GDM1 (cell line): ENCODE data around the gene FOXP4.

Source experiments
- DNase-seq: peaks from one replicate; lab custom pipeline; 2025; lab: John Stamatoyannopoulos, UW

FOXP4 gene

DNA sequence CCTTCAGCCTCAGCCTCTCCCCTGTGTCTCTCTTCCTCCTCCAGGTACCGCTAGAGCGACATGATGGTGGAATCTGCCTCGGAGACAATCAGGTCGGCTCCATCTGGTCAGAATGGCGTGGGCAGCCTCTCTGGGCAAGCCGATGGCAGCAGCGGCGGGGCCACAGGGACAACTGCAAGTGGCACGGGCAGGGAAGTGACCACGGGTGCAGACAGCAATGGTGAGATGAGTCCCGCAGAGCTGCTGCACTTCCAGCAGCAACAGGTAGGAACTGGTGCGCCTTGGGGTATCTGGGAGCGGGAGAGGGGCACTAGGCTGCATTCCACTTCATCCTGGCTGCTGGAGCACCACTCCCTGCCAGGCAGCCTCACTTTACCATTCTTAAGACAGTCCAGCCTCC, 19.5 kb downstream of the FOXP4 start:
- no peak for DNase-seq

DNA sequence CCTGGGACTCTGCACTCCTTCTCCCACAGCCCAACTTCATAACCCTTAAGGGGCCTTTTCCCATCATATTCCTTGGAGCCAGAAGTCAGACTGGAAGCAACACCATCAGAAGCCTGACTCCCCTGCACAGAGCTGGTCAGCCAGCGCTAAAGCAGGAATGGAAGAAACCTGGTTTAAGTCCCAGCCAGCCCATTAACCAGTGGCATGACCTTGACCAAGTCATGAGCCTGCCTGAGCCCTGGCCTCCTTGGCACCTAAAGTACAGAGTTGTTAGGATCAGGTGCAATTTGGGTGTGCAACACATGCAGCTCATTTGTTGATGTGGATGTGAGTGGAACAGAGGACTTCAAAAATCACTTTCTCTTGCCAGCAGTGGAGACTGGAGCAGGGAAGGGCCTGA, 20.8 kb downstream of the FOXP4 start:
- no peak for DNase-seq

DNA sequence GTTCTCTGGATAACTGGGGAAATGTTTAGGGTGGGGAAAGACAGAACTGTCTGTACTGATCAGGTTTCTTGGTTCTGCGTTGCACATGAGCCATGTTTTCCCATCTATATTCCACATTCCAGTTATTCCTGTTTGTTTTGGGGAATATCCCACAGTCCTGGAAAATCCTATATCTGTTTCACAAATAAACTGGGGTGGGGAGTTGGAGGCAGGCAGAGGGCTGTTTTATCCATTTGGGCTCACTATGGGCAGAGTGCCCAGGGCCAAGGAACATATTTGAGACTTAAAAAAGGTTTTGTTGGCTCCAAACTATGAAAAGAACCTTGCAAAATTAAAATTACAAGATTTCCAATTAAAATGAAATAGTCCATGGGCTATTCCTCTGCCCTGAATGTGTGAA, 21.5 kb downstream of the FOXP4 start:
- DNase-seq: no peak

DNA sequence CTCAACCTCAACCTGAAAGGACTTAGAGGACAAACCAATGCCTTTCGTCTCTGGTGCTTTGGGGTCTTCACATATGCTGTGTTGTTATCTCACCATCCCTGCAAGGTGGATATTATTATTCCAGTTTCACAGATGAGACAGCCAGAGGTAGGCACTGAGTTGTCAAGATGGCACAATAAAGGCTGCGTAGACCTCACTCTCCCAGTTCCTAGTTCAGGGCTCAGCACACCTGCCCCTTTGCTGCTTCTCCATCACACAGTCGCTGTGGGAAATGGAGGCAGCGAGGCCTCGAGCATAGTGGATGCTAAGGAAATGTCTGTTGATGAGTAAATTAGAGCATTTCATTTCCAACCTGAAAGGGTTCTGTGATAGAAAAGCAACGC, 22.0 kb downstream of the FOXP4 start:
- no peak for DNase-seq

DNA sequence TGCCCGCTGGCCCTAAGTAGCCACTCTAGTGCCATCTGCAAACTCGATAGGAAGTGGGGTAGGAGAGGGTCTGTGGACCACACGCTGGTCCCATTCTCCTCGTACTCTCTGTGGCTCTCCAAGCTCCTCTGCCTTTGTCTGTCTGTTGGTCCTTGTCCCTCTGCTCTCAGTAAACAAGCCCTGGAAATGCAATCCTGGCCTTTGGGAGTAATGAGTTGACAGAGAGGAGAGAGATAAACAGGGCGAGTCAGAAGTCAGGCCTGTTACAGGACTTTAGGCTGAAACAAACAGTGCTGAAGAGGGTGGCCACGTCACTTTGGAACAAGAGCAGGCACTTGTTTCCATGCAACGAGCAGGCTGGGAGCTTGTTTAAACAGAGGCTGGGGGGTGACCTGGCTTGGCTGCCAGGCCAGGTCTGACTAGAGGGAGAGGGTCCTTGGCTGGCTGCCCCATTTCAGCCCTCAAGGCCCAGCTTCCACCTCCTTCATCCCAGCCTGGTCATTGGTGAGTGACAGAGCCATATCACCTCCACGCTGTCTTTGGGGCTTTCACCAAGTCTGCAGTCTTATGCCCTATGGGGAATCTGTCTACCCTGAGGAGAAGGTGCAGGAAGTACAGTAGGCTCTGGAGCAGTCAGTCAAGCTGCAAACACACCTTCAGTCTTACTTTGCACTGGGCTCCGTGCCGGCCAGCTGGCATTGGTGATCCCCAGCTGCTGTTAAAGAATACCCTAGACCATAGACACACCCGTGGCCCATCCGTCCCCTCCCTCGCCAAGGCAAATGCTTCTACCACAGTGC, 22.6 kb downstream of the FOXP4 start:
- no peak for DNase-seq

DNA sequence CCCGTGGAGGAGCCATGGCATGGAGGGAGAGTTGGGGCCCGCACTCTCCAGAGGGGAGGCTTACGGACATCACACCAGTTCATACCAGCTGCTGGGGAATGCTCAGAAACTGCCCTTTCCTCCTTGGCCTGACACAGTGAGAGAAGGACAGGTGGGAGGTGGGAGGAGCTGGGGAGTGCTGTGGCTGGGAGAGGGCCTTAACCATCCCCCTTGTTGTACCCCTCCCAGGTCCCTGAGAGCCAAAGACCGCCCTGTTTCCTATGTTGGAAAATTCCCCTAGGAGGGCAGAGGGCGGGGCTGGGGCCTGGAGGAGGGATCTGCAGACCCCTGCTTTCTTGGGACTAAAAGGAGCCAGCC, 24.1 kb downstream of the FOXP4 start:
- DNase-seq: no peak

DNA sequence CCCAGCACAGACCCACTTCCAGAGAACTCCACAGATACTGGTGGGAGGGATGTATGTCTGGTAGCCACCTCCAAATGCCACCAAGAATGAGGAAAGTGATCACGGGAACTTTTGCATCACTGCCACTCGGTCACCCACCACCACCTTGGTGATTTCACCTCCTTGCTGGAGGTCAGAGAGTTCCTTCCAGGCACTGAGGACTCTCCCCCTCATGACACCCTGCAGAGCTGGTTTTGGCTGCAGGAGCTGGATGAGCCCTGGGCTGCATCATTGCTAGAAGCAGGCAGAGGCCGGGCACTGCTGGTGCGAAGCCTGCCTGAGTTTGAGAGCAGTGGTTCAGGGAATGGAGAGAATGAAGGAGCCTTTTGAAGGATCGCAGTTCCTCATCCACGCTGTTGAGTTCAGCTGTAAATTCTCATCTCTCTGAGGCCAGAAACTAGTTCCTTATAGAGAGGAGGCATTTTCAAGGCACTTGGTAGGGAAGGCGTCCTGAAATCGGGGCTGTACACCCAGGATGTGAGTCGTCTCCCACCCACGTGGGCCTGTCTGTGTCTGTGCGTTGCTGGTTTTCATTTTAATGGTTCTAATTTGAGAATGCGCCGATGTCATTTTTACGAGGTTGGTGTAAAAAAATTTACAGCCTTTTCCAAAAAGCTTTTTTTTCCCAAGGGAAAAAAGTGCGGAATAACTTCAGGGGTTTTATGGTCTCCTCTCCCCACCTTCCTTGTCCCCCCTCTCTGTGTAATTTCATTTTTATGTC, 25.0 kb downstream of the FOXP4 start:
- no peak for DNase-seq

DNA sequence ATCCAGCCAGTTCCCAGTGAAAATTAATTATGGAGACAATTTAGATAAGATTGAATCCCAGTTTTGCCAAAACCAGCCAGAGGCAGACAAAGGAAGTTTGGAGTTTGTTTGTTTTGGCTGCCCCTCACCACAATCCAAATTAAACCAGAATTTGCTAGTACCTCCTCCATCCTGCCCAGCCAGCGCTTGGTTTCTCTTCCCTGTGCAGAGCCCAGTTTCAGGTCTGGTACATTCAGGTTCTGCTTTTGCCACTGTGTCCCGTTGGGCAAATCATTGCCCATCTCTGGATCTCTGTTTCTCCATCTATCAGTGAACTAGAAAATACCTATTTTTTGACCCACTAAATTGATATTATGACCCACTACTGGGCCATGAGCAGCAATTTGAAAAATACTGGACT, 26.4 kb downstream of the FOXP4 start:
- no peak for DNase-seq

DNA sequence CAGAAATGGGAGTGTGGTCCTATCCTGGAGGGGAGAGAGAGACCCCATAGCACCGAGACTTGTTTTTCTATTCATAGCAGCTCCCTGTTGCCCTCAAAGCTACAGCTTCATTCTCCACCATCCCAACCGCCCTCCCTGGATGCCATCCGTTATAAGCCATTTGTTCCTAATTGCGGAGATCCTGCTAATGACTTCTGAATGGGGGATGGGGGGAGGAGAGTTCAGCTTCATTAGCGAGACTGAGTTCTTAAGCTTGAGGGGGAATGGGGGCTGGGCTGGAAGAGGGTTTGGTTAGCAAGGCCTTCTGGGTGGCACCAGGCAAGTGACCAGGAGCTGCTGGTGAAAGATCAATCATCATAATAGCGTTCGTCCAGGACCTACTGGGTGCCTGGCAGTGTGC, 27.1 kb downstream of the FOXP4 start:
- DNase-seq: no peak

DNA sequence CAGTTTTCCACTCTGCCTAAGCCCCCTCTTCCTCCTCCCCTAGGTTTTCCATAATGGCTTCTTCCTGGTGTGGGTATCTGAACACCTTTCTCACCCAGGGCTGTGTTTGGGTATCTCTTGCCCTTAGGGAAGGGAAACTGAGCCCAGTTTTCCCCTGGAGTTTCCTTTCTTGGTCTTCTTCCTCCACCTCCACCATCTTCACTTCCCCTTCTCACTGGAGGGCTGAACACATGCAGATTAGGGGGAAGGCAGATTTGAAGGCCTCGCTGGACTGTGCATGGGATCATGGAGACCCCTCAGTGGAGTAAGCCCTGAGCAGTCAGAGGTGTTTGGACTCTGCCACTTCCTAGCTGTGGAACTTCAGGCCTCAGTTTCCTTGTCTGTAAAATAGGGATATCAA, 27.8 kb downstream of the FOXP4 start:
- DNase-seq: no peak

DNA sequence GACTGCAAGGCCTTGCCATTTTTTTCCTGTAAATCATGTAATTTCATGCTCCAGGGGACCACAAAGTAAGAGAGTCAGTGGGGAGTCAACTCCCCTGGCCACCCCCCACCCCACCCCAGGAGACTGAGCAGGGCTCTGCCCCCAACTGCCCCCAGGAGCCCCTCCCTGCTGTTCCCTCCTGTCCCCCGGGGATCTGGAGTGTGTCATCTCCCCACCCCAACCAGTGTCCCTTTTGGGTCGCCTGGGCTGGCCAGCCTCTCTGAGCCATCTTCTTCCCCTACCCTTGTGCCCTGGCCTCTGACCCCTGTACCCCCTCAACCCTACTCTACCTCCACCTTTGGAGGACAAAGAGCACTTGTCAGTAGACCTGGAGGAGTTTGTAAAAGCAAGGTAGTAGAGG, 29.4 kb downstream of the FOXP4 start:
- no peak for DNase-seq

DNA sequence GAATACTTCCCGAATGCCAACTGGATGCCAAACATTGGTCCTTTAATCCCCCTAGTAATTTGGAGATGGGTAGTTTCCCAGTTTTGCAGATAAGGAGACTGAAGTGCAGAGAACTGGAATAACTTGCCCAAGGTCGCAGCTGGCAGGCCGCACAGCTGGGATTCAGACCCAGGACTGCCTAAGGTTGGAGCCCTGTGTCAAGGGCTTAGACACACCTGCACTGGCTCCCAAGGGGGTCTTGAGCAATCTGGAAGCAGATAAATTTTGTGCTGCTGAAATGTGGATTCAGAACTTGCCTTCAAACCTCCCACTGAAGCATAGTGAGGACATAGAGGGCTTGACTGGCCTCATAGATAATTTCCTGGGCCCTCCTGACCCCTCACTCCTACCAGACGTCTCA, 30.5 kb downstream of the FOXP4 start:
- no peak for DNase-seq

DNA sequence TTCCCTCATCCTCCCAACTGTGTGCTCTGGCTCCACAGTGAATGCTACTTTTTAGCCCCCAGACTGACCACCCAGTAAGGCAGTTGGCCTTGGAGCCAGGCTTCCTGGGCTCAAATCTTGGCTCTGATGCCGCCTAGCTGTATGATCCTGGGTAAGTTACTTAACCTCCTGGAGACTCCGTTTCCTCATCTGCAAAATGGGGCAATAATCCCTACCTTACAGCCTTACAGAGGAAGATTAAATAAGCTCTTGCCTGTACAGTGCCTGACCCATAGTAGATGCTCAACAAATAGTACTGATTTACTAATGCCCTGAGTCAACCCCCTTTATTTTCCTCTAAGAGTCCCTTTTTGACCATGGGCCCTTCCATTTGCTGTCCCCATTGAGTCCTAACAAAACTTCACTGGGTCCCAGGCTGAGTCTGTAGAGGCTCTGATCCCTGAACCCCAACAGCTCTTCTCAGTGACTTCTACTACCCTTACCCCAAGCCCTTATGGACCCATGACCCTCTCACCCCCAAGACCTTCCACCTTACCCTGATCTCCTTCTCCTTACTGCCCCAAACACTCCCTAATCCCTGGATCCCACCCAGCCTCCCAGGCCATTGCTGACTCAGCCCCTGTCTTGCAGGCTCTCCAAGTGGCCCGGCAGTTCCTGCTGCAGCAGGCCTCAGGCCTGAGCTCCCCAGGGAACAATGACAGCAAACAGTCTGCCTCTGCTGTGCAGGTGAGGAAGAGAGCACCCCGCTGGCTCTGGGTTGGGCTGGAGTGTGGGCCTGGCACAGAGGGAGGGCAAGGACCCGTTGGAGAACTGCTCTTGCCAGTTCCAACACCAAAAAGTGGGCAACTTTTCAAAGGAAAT, 31.4 kb downstream of the FOXP4 start:
- no peak for DNase-seq

DNA sequence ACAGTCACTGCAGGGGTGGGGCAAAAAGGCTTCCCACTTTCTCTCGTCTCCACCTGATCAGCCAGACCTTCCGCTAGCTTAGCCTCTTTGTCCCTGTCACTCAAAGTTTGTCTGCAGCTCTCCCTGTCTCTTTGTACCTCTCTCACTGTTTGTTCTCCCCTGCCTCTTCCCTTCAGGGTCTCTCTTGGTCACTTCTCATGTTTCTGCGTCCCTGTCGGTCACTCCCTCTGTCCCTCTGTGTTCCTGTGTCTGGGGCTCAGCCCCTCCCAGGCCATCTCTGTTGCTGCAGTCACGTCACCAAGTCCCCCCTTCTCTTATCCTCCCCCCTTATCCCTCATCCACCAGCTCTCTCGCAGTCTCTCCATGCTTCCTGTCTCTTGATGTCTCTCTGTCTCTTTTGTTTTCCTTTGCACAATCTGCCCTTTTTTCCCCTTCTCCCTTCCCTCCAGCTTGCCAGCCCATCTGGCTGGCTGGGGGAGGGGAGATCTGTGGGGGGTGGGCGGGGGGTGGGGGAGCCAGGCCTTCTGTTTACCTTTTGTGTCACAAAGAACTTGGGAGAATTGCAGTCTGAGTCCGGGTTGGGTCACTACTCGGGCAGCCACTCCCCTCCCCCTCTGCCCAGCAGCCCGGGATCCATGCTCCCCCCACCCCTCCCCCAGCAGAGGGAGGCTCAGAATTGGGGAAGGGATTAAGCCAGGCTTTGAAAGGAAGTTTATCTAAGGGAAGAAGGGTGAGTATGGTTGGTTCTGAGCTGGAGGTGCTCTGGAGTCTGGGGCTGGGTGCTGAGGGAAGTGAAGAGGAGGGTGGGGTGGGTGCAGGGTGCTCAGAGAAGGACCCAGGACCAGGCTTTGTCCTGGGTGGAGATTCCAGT, 32.3 kb downstream of the FOXP4 start:
- peak; percentile 58 for DNase-seq

DNA sequence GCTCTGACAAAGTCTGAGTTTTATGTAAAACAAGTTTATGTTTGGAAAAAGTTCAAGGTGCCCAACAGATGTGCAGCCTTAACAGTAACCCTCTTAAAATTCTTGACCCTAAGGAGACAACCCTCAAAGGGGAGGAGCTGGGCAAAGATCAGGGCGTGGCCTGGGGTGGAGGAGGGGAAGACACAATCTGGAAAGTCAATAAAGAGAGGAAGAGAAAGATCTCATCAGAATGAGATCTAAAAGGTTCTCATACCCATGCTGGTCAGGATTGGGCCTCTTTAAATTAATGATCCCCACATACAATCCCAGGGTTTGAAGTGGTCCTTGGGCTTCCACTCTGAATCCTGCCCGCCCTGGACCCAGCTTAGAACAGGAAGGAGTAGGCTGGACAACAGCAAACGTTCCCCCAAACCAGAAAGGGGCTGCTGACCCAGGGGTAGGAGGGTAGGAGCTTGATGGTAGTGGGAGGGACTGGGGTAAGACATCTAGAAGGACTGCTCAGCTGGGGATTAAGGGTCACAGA, 33.0 kb downstream of the FOXP4 start:
- DNase-seq: no peak

DNA sequence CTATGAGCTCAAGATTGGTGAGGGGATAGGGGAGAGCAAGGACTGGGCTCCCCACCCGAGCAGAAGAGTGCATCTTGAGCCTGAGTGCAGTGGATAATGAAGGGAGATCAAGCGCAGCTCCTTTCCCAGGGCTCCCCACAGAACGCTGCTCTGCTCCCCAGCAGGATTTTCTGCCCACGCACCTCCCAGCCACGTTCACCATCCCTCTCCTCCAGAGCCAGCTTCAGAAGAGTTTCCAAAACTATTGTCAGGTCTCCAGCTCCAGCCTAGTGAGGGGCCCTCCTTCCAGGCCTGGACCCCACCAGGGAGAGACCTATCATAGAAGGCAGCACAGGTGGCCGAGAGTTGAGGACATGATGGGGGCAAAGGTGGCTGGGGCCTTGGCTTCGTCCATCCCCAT, 34.5 kb downstream of the FOXP4 start:
- no peak for DNase-seq

DNA sequence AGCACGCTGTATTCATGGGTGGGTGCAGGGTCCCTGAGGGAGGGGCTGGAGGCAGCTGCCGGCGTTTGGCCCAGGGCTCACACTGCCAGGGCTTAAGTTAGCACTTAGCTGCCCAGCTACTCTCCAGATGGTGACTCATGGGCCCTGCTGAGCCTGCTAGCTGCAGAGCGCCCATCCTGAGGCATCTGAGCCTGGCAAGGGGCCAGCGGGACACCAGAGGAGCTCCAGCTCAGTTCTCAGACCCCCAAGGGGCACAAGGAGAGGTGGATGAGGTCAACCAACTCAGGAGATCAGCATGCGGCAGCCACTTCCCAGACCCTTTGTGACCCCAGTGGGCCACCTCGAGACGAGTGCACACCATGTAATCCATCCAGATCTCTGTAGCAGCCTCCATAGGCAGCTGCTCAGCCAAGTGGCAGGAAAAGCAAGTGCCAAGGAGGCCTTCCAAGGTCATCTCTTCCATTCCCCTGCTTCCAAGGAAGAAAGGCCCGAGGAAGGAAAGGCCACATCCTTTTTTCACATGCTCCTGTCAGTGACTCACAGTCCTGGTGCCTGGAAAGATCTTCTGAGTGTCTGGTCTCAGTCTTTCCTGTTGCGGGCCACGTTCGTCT, 35.3 kb downstream of the FOXP4 start:
- no peak for DNase-seq

DNA sequence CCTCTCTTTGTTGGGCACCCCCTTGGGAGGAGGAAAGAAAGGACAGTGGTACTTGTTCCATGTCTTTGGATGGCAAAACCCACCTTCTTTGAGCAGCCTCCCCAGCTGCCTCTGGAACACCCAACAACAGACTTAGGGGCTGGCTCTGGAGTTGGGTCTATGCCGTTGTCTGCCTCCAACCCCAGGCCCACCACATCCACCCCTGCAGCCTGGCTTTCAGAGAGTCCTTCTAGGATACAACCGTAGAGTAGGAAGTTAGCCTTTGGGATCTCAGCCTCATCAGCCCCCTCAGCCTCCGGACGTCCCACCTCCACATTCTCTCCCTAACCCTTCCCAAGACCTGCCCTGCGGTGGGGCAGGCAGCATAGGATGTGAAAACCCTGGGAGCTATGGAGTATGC, 36.4 kb downstream of the FOXP4 start:
- no peak for DNase-seq

DNA sequence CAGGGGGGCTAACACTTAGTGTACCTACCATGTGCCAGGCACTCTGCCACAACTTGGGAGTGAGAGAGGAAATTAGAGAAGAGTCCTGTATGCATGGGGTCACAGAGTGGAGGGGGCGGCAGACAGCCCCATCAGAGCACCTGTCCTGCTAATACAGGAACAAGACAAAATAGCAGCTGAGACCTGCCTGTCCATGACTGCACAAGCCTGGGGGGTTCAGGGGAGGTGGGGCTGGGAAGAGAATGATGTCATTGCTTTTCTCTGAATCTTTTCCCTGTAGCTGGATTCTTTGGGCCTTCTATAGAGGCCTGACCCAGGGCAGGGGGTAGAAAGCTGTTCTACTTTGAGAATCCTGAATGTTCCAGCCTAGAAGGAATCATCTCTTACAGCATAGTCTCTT, 37.4 kb downstream of the FOXP4 start:
- DNase-seq: no peak

DNA sequence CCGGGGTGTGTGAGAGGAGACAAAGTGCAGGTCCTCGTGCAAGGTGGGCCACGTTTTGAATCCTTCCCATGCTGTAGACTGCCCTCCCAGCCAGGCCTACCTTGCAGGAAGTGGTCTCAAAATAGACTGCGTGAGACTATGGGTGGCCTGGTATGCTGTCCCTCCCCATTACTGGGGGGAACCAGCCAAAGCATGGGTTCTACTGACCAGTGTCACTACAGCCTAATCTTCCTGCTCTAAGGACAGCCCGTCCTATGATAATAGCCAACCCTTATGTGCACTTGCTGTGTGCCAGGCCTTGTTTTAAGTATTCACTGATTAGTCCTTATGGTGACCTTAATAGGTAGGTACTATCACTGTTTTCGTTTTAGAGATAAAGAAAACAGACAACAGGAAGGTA, 38.0 kb downstream of the FOXP4 start:
- no peak for DNase-seq

DNA sequence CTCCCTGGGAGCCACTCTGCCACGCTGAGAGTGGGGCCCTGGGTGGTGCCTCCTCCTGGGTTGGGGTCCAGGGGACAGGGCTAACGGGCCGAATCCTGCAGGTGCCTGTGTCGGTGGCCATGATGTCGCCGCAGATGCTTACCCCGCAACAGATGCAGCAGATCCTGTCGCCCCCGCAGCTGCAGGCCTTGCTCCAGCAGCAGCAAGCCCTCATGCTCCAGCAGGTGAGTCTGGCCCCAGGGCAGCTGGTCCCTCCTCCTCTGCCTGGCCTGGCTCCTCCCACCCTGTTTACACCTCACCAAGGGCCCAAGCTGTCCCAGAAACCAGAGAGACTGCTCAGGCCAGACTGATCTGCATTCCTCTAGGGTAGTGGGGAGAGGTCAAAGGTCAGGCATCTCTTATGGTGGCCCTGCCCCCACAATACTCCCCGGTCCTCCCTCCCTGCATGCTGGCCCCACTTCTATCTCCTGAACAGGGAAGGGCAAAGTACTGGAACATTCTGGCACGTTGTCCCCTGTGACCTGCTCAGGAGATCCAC, 38.6 kb downstream of the FOXP4 start:
- DNase-seq: no peak
